Caki2 (cell line): ENCODE data around the gene SPG11. TPM values are rescaled to one million over a fixed set of nuclear protein-coding genes. Genes with fewer than 3 reads are reported as not detected.

Experiments
- total RNA-seq: library from RNA; depleted of rRNA; stranded (reverse); fragments of >200 nt; shearing (Covaris generic); gene quantifications from 2 replicates; pipeline ENCODE4 v1.2.3, GENCODE V29; 2014; ENCODE audit warnings: low replicate concordance; rRNA removed

Gene SPG11
- total RNA-seq, 1 experiment from 2014 or later: 38.1 TPM

Other genes starting within 250 kb of the SPG11 start
- gene CTDSPL2, start 236.0 kb downstream of the SPG11 start, total RNA-seq: 43.5 and 50.0 TPM in 2 replicates
- 21.3 and 36.3 TPM in 2 replicates for gene EIF3J, start 126.5 kb downstream of the SPG11 start, total RNA-seq
- 3.6 TPM in 1 of 2 replicates, not detected in the other for gene PATL2, start 47.7 kb upstream of the SPG11 start, total RNA-seq
- 2,056 and 2,318 TPM in 2 replicates for gene B2M, start 47.9 kb upstream of the SPG11 start, total RNA-seq
- 10.9 and 17.0 TPM in 2 replicates for gene TRIM69, start 72.9 kb upstream of the SPG11 start, total RNA-seq